T-cell (primary cell): ENCODE data around the gene GYG1. TPM values are rescaled to one million over a fixed set of nuclear protein-coding genes. Genes with fewer than 3 reads are reported as not detected.

ENCODE experiments used
- ATAC-seq, 4 experiments: fragments of 200-7000 bp in 3 of 4; fragments of 150-1000 bp in 1 of 4; cut with Tn5 transposase; replicated peaks in 1 of 4; 1 replicate in 3 of 4; 2 replicates in 1 of 4; pipeline ENCODE4 v1.10.0; 2021; ENCODE audit warnings: moderate library complexity in 3 of 4, mild to moderate bottlenecking in 2 of 4, moderate number of reproducible peaks in 1 of 4
- CTCF ChIA-PET, 2 donors: fragments of 300-600 bp; sonication (Branson Sonifier 250); formaldehyde crosslinking; loops; one replicate each; lab custom pipeline; 2022; ENCODE audit warnings: antibody characterized with exemption in 2 of 2; lab: Charles Lee
- POLR2A ChIA-PET, 2 donors: fragments of 300-600 bp; sonication (Branson Sonifier 250); formaldehyde crosslinking; loops; one replicate each; lab custom pipeline; 2022; ENCODE audit warnings: antibody characterized with exemption in 2 of 2; lab: Charles Lee
- DNase-seq, 35 experiments: peaks; one replicate each; pipeline versions ENCODE4 v3.0.0 to v3.0.0-alpha.2; 2013 to 2023
- H3K27ac ChIP-seq: one replicate; pipeline ENCODE4 v1.5.1; 2013; ENCODE audit warnings: low read length
- H3K27me3 ChIP-seq, 2 experiments: replicated peaks in 1 of 2; 1 replicate in 1 of 2; 2 replicates in 1 of 2; pipeline versions ENCODE4 v1.6.1 to v1.7.0; 2013; ENCODE audit warnings: low read length in 1 of 2, mixed read lengths in 1 of 2; ENCODE audit not compliant: control insufficient read depth in 2 of 2, insufficient read depth in 2 of 2; ENCODE audit errors: extremely low read depth in 1 of 2
- H3K36me3 ChIP-seq, 2 donors: 1 replicate in 1 of 2; 2 replicates in 1 of 2; pipeline versions ENCODE4 v1.6.1 to v1.7.0; 2013; ENCODE audit warnings: low read length in 1 of 2; ENCODE audit not compliant: control insufficient read depth in 2 of 2, insufficient read depth in 1 of 2; ENCODE audit errors: extremely low read depth in 1 of 2
- H3K4me1 ChIP-seq, 2 experiments: 1 replicate in 1 of 2; 2 replicates in 1 of 2; pipeline versions ENCODE4 v1.6.1 to v1.7.0; 2013; ENCODE audit warnings: low read length in 2 of 2, mixed read lengths in 1 of 2; ENCODE audit not compliant: insufficient read depth in 2 of 2, control insufficient read depth in 1 of 2; ENCODE audit errors: extremely low read depth in 1 of 2
- H3K4me3 ChIP-seq, 2 donors: 1 replicate in 1 of 2; 2 replicates in 1 of 2; pipeline versions ENCODE4 v1.5.1 to v1.7.0; 2013; ENCODE audit warnings: mild to moderate bottlenecking in 2 of 2, low read length in 1 of 2, moderate library complexity in 1 of 2; ENCODE audit not compliant: control insufficient read depth in 1 of 2; ENCODE audit errors: extremely low read depth in 1 of 2
- H3K9me3 ChIP-seq: 2 replicates; pipeline ENCODE4 v1.7.0; 2013
- H3K27ac Mint-ChIP-seq, 2 donors: one replicate each; pipeline ENCODE4 v1.8.0; 2020 to 2021; ENCODE audit warnings: mild to moderate bottlenecking in 2 of 2, mixed read lengths in 2 of 2
- H3K27me3 Mint-ChIP-seq, 2 donors: one replicate each; pipeline ENCODE4 v1.8.0; 2021 to 2022; ENCODE audit warnings: mixed read lengths in 2 of 2
- H3K36me3 Mint-ChIP-seq: one replicate; pipeline ENCODE4 v1.8.0; 2021; ENCODE audit warnings: mixed read lengths
- H3K4me1 Mint-ChIP-seq, 3 donors: one replicate each; pipeline ENCODE4 v1.8.0; 2020 to 2022; ENCODE audit warnings: mixed read lengths in 3 of 3, mild to moderate bottlenecking in 1 of 3
- H3K4me3 Mint-ChIP-seq, 3 donors: one replicate each; pipeline ENCODE4 v1.8.0; 2020 to 2022; ENCODE audit warnings: mild to moderate bottlenecking in 3 of 3, mixed read lengths in 3 of 3, moderate library complexity in 3 of 3
- H3K9me3 Mint-ChIP-seq, 3 donors: one replicate each; pipeline ENCODE4 v1.8.0; 2020 to 2022; ENCODE audit warnings: mixed read lengths in 3 of 3
- WGBS: methylation state at CpG from one replicate; pipeline ENCODE4 v1.1.5; 2013; ENCODE audit warnings: missing lambda C conversion rate; ENCODE audit not compliant: insufficient coverage; 5-methylcytosine and 5-hydroxymethylcytosine counted together
- total RNA-seq, 35 experiments: library from RNA in 6 of 35; stranded (reverse) in 6 of 35; fragments of 120-200 nt in 1 of 35; gene quantifications; one replicate each; pipeline versions ENCODE4 v1.2.1 to v1.2.4 and lab custom pipeline; 2013 to 2026

GYG1 gene
- total RNA-seq, 5 donors from 2014 or later (not counting 1 experiment from before 2014, with no cell fraction given): 16.3 to 30.4 (median 25.7) TPM

DNA sequence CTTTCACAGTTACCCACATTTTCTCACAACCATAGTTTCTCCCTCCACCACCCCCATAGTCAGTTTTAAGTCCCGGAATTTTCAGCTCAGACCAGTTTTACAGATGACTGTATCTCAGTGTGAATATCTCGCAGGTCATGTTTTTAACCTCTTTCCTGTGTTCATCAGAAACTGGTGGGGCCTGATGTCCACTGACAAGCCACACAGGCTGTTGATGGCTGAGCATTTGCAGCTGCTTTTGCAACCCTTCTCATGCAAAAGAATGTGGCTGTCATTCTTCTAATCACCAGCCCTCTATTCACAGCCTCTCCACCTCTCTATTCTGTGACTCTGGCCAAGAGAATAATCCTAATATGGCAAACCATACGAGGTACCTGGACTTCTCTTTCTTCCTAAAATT is 8.5 kb downstream of the GYG1 start:
- ATAC-seq (no peak), DNase-seq (no peak)
- WGBS: 80% methylated on average over 2 of the region's 3 CpGs
- no peaks in the 10 kb centered on the region for H3K27me3 Mint-ChIP-seq
- Histone ChIP-seq H3K27me3 (no peaks in the 10 kb centered on the region), H3K36me3 (peaks cover 2 to 36% of the 10 kb centered on the region in 2 donors), H3K27ac (peak overlapping the region; percentile 57), H3K9me3 (no peaks in the 10 kb centered on the region), H3K4me1 (peaks cover 8 to 9% of the 10 kb centered on the region in 2 experiments), H3K4me3 (no peak overlapping the region)
- H3K9me3 Mint-ChIP-seq: no peaks in the 10 kb centered on the region
- POLR2A ChIA-PET: interaction anchor here (0.5 to 1.1 kb wide), 2 partner anchors 10 to 80 kb away, joined by 3 to 5 read pairs; no protein-coding TSS in a partner anchor
- H3K27ac Mint-ChIP-seq: peak overlapping the region; percentile 11 to 60
- peaks cover 16 to 53% (median 39%) of the 10 kb centered on the region in 3 donors for H3K4me1 Mint-ChIP-seq
- H3K4me3 Mint-ChIP-seq: no peak overlapping the region
- H3K36me3 Mint-ChIP-seq: peaks cover 46% of the 10 kb centered on the region
- CTCF ChIA-PET: interaction anchor here (0.8 to 1.0 kb wide), 2 partner anchors 8 to 11 kb away, joined by 3 to 8 read pairs; partner anchors contain the start of gene GYG1 (in 1 of the 2)

DNA sequence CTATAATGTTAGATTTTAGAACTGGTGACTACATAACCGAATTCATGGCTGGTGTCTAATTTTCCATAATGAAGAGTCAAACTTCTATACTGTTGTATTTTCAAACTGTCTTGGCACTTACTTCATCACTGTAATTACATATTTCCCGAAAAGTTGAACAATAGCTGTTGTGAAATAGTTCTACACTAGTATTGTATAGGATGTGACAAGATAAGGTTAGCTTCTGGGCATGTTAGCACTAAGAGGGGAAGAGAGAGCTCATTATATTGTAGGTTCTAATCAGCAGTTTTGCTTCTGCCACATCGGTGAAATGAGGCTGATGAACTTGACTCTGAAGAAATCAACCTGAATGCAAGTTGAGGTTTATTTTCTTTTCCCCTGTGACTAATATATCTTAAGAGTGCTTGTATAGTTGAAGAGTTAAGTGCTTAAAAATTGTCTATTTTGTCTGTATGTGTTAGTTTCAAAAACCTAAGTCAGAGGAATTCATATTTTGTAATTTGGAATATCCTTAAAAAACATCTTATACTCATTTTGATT is 8.9 kb downstream of the GYG1 start:
- Mint-ChIP-seq H3K36me3 (peaks cover 43% of the 10 kb centered on the region), H3K27ac (peak overlapping the region; percentile 11 to 60), H3K9me3 (no peaks in the 10 kb centered on the region), H3K27me3 (no peaks in the 10 kb centered on the region), H3K4me1 (peaks cover 16 to 54% (median 38%) of the 10 kb centered on the region in 3 donors), H3K4me3 (no peak overlapping the region)
- WGBS: no CpG with 5 or more reads among the region's 3 CpGs
- POLR2A ChIA-PET: interaction anchor here (0.5 to 1.1 kb wide), 3 partner anchors 9 to 129 kb away, joined by 3 to 5 read pairs (median 3); partner anchors contain the start of gene HPS3 (in 1 of the 2)
- CTCF ChIA-PET: interaction anchor here (0.6 to 1.0 kb wide), 3 partner anchors 8 to 52 kb away, joined by 3 to 8 read pairs (median 3); partner anchors contain the start of gene GYG1 (in 1 of the 2)
- ATAC-seq (no peak), DNase-seq (no peak)
- H3K4me3 ChIP-seq: no peak overlapping the region
- peaks cover 2 to 35% of the 10 kb centered on the region in 2 donors for H3K36me3 ChIP-seq
- peak overlapping the region; percentile 26 for H3K27ac ChIP-seq
- H3K27me3 ChIP-seq: no peaks in the 10 kb centered on the region
- H3K9me3 ChIP-seq: no peaks in the 10 kb centered on the region
- peaks cover 8 to 9% of the 10 kb centered on the region in 2 experiments for H3K4me1 ChIP-seq

DNA sequence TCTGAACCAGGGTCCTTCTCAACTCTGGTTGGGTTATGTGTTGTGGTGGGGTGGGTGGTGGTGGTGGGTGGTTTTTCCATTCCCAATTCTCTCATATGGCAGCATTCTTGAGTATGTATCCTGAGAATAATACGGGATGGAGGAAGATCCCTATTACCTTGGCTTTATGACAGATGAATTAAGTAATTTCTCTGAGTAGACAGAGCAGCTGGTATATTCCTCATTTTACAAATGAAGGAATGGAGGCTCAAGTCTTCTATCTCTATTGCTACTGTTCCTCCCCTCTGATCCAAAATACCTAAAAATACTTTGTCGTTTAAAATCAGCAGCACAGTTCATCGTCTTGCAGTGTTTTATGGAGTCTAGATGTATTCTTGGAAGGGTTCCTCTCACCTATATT is 10.4 kb downstream of the GYG1 start:
- H3K27me3 Mint-ChIP-seq: no peaks in the 10 kb centered on the region
- no peak overlapping the region for H3K4me3 Mint-ChIP-seq
- Histone ChIP-seq H3K27ac (no peak overlapping the region), H3K27me3 (no peaks in the 10 kb centered on the region), H3K9me3 (no peaks in the 10 kb centered on the region), H3K4me3 (no peak overlapping the region), H3K36me3 (peaks cover 2 to 24% of the 10 kb centered on the region in 2 donors), H3K4me1 (peaks cover 8 to 9% of the 10 kb centered on the region in 2 experiments)
- peaks cover 35% of the 10 kb centered on the region for H3K36me3 Mint-ChIP-seq
- no peaks in the 10 kb centered on the region for H3K9me3 Mint-ChIP-seq
- ChIA-PET CTCF (interaction anchor here in 1 of 2 donors (0.5 kb wide), 1 partner anchor 75 kb away, joined by 3 read pairs; no protein-coding TSS in a partner anchor), POLR2A (no interaction called here)
- ATAC-seq (no peak), DNase-seq (no peak)
- peaks cover 13 to 43% (median 30%) of the 10 kb centered on the region in 3 donors for H3K4me1 Mint-ChIP-seq
- H3K27ac Mint-ChIP-seq: no peak overlapping the region
- WGBS: no CpG with 5 or more reads among the region's 3 CpGs

DNA sequence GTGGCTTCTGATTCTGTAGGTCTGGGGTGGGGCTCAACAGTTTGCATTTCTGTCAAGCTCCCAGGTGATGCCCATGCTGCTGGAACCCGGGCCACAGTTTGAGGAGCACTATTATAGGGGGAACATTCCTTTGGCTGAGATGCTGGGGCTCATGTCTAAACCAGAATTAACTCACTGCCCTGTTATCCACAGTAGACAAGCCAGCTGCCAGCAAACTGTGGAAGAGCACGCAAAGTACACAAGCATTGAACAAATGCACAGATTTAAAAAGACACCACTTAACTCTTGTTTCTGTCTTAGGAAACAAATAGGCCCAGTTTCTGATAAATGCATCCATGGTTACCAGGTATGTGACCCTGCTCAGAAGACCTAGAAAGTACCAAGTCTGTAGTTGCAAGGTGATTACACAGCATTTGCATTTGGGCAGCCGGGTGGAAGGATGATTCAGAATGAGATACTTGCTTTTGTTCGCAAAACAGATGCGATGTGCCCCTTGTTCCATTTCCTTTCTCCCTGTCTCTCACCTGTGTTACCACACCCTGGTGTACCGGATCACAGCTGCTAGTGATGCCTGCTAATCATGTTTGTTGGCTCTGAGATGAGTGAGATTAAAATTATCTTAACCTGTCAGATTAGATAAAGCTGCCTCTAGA is 12.4 kb downstream of the GYG1 start:
- WGBS: no CpG with 5 or more reads among the region's 6 CpGs
- Histone ChIP-seq H3K36me3 (peaks cover 2 to 23% of the 10 kb centered on the region in 2 donors), H3K27ac (peak overlapping the region; percentile 22), H3K27me3 (no peaks in the 10 kb centered on the region), H3K9me3 (no peaks in the 10 kb centered on the region), H3K4me3 (no peak overlapping the region), H3K4me1 (peaks cover 6 to 15% of the 10 kb centered on the region in 2 experiments)
- no peaks in the 10 kb centered on the region for H3K9me3 Mint-ChIP-seq
- peaks cover 44% of the 10 kb centered on the region for H3K36me3 Mint-ChIP-seq
- peak in 2 of 4 experiments; percentile 34 to 68 for ATAC-seq
- no peaks in the 10 kb centered on the region for H3K27me3 Mint-ChIP-seq
- POLR2A ChIA-PET: no interaction called here
- peak in 9 of 35 experiments; percentile 2 to 32 (median 13) for DNase-seq
- H3K4me1 Mint-ChIP-seq: peaks cover 5 to 35% (median 29%) of the 10 kb centered on the region in 3 donors
- H3K27ac Mint-ChIP-seq: peak overlapping the region; percentile 12 to 56
- CTCF ChIA-PET: interaction anchor here in 1 of 2 donors (0.9 kb wide), 1 partner anchor 13 kb away, joined by 3 read pairs; no protein-coding TSS in a partner anchor
- H3K4me3 Mint-ChIP-seq: no peak overlapping the region

DNA sequence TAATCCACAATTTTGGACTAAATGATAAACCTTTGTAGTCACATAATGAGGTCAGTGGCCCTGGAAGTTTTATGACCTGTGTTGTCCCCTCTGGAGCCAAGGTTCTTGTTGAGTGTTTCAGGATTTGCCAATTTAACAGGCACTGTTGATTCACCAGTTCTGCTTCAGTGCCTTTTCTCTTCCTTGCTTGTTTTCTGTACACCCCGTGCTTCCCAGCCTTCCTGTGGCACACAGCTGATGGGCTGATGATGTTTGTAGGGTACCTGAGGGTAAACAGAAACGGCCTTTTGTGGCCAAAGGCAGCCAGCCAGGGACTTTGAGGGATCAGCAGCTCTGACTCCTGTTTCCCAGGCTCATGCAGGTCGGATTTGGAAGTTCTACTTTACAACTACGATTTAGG is 13.3 kb downstream of the GYG1 start:
- H3K27ac Mint-ChIP-seq: peak overlapping the region in 1 of 2 donors; percentile 39
- H3K4me3 ChIP-seq: no peak overlapping the region
- H3K9me3 ChIP-seq: no peaks in the 10 kb centered on the region
- H3K9me3 Mint-ChIP-seq: no peaks in the 10 kb centered on the region
- no peaks in the 10 kb centered on the region for H3K27me3 ChIP-seq
- H3K4me1 Mint-ChIP-seq: peaks cover 0 to 34% (median 27%) of the 10 kb centered on the region in 3 donors
- 100% methylated on average over 1 of the region's 4 CpGs for WGBS
- DNase-seq (no peak), ATAC-seq (no peak)
- peaks cover 0 to 23% of the 10 kb centered on the region in 2 experiments for H3K4me1 ChIP-seq
- peak overlapping the region; percentile 22 for H3K27ac ChIP-seq
- peaks cover 2 to 24% of the 10 kb centered on the region in 2 donors for H3K36me3 ChIP-seq
- ChIA-PET CTCF (no interaction called here), POLR2A (no interaction called here)
- no peaks in the 10 kb centered on the region for H3K27me3 Mint-ChIP-seq
- peaks cover 44% of the 10 kb centered on the region for H3K36me3 Mint-ChIP-seq
- no peak overlapping the region for H3K4me3 Mint-ChIP-seq

DNA sequence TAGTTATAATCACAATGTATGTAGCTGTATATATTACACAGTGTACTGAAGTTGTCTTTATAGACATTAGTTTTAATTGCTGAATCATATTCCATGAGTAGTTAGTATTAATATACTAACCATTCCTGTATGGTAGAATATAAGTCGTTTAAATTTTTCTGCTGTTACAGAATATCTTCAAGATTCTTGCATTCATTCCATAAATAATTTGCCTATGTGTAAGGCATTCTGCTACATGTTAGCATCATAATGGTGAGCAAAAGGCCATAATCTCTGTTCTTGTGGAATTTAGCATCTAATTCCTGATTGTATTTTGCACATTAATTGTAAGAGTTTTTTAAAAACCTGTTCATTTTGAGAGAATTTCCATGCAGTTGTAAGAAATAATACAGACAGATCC is 14.1 kb downstream of the GYG1 start:
- ChIA-PET CTCF (no interaction called here), POLR2A (no interaction called here)
- Mint-ChIP-seq H3K4me3 (no peak overlapping the region), H3K9me3 (no peaks in the 10 kb centered on the region), H3K36me3 (peaks cover 42% of the 10 kb centered on the region), H3K4me1 (peaks cover 0 to 31% (median 30%) of the 10 kb centered on the region in 3 donors), H3K27me3 (no peaks in the 10 kb centered on the region), H3K27ac (no peak overlapping the region)
- H3K9me3 ChIP-seq: no peaks in the 10 kb centered on the region
- ATAC-seq (no peak), DNase-seq (no peak)
- no CpG with 5 or more reads among the region's 1 CpG for WGBS
- H3K4me1 ChIP-seq: peaks cover 0 to 26% of the 10 kb centered on the region in 2 experiments
- H3K27ac ChIP-seq: no peak overlapping the region
- no peak overlapping the region for H3K4me3 ChIP-seq
- H3K36me3 ChIP-seq: peaks cover 2 to 18% of the 10 kb centered on the region in 2 donors
- H3K27me3 ChIP-seq: no peaks in the 10 kb centered on the region
